T-helper 2 cell (primary cell): ENCODE measurements around the gene DDR1.
A peak's percentile ranks its signal among the peaks of the same experiment; 100 is the strongest.
"Not testable (repeated sequence)": the region's sequence is repeated elsewhere in the genome, so short reads cannot be mapped to it uniquely, and the experiment has no call there.

Source experiments
- DNase-seq, 5 experiments: peaks; one replicate each; pipeline versions ENCODE4 v3.0.0 to v3.0.0-alpha.2; 2012 to 2022

The DDR1 gene

GRCh38 chr6:30854285-30855040 lies 29.9 kb upstream of the DDR1 start:
- DNase-seq, result no peak

- DNase-seq, result no peak
These were observed 28.8 kb upstream of the DDR1 start for GRCh38 chr6:30855429-30856075.

GRCh38 chr6:30857112-30857511 lies 27.2 kb upstream of the DDR1 start:
- DNase-seq, result no peak

- DNase-seq, result no peak
These were observed 26.8 kb upstream of the DDR1 start for GRCh38 chr6:30857549-30857948.

- DNase-seq, result not testable (repeated sequence)
These were observed 24.6 kb upstream of the DDR1 start for GRCh38 chr6:30859726-30860125.

- DNase-seq, result no peak
These were observed 22.9 kb upstream of the DDR1 start for GRCh38 chr6:30861257-30862048.

DNA sequence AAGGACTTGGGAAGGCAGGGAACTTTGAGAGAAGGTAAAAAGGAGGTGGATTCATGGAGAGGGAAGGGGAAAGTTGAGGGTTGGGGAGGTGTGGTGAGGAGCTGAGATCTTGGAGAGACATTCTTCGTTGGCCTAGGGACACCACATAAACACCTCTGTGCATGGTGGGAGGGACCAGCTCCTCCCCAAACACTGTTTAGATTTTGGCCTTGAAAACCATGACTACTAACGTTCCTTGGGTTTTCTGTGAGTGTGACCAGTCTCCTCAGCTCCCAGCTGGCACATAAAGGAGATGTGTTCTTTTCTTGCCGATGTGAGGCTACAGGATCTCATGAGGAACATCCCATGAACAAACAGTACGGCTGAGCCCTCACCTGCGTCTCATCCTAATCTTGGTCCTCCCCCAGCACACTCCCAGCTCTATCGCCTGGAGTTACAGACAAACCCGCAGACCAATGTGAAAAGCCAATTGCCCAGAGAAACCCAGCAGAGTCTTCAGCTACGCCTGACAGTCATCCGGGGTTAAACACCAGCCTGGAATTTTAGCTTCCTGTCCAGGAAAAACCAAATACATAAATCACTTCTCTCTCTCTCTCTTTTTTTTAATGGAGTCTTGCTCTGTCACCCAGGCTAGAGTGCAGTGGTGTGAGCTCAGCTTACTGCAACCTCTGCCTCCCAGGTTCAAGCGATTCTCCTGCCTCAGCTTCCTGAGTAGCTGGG lies 22.0 kb upstream of the DDR1 start:
- DNase-seq, result no peak

DNA sequence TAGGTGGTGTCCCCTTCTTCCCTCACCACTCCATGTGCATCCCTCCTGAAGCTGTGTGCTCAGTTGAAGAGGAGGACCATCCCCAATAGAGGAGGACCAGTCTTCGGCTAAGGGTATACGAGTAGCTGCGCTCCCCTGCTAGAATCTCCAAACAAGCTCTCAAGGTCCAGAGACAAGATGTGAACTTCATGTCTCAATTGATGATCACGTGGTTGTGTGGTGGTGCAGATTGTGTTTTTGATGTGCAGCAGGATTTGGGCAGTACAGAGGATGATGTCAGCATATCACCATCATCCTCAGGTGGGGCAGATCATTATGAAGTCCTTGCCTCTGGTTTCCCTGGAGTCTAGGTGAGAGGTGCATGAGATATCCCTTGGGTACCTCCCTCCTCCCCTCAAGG lies 20.0 kb upstream of the DDR1 start:
- DNase-seq, result no peak

DNA sequence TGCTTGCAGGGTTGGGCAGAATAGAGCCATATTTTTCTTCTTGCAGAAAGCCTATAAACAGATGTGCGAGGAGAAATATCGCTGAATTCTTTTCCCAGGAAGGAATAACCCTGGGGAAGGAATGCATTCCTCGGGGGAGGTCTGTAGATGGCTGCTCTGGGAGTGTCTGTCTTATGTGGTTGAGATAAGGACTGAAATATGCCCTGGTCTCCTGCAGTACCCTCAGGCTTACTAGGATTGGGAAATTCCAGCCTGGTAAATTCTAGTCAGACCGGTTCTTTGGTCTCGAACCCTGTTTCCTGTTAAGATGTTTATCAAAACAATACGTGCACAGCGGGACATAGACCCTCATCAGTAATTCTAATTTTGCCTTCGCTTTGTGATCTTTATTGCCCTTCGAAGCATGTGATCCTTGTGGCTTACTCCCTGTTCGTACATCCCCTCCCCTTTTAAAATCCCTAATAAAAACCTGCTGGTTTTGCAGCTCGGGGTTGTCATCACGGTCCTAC lies 15.0 kb upstream of the DDR1 start:
- DNase-seq, result not testable (repeated sequence)

GRCh38 chr6:30870546-30870945 lies 13.8 kb upstream of the DDR1 start:
- DNase-seq, result no peak

- no peak for DNase-seq
These were observed 12.6 kb upstream of the DDR1 start for GRCh38 chr6:30871592-30872183.

GRCh38 chr6:30873137-30873640 lies 11.1 kb upstream of the DDR1 start:
- DNase-seq, result no peak

- DNase-seq, result not testable (repeated sequence)
These were observed 10.5 kb upstream of the DDR1 start for GRCh38 chr6:30873795-30874194.

DNA sequence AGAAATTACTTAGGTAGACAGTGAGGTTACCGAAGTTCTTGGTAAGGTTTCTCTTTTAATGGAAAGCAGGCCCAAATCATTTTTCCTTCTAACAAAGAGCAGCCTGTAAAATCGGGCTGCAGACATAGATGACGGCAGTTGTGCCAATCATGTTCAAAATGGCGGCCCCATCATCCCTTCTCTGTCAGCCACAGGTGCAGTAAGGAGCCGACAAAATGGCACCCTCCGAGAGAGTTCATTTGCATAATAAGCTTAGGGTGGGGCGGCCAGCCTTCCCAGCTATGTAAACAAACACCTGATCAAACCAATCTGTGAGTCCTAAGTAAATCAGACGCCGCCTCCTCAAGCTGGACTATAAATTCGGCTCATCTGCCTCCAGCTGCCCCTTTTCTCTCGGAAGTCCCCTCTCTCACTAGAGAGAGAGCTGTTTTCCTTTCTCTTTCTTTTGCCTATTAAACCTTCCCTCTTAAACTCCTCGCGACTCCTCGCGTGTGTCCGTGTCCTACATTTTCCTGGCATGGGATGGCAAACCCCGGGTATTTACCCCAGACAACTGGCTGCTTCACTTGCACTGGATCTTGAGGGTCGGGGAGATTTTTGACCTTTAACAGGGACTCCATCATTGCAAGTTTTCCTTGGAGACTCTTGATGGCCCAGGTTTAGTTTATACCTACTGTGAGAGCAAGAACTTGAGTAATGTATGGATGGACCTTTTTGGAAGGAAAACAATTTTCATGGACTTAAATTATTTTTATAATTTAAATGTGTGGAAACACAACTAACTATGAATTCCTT lies 8.9 kb upstream of the DDR1 start:
- DNase-seq, result no peak

DNA sequence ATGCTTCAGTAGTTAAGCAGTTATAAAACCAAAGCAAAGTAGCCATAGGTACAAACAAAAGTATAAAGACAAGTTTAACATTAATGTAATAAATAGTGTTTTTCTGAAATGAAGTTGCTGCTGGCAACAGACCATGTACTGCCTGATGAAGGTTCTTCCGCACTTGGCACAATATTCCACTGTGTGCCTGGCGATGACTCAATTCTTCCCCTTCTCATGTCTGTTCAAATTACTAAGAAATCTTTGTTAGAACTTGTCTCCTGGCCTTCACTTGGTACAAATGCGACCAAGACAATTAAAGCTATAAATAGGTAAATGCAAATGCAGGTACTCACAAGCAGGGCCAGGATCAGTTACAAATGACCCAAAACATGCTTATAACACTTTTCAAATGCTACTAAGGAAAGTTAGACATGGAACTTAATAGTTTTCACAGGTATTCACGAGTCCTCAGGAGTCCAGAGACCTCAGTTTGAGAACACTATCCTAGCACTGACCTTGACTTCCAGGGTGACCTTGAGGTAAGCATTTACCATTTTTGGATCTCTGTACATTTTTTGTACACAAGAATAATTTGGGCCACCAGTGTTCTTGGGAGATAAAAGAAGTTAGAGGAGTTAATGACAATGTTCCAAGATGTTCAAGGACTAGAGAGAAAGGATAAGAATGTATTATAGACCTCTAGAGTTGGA lies 8.1 kb upstream of the DDR1 start:
- DNase-seq, result peak in 1 of 5 experiments; percentile 25

GRCh38 chr6:30877419-30878262 lies 6.7 kb upstream of the DDR1 start:
- peak; percentile 39 to 70 (median 55) for DNase-seq

GRCh38 chr6:30879684-30880427 lies 4.5 kb upstream of the DDR1 start:
- no peak for DNase-seq

- DNase-seq, result no peak
These were observed 3.5 kb upstream of the DDR1 start for GRCh38 chr6:30880698-30881252.
